K562 (cell line): ENCODE measurements around the gene STK25.

Experiments
- CTCF ChIP-seq, 3 experiments: IDR thresholded peaks in 2 of 3; conservative IDR thresholded peaks in 1 of 3; 2 replicates each; pipeline ENCODE4 v1.5.1; 2011 to 2012; ENCODE audit warnings: low read length in 3 of 3, mild to moderate bottlenecking in 3 of 3, control low read depth in 2 of 3, improper control_type of control experiment in 1 of 3, inconsistent platforms in 1 of 3, low read depth in 1 of 3, mixed read lengths in 1 of 3, moderate library complexity in 1 of 3; ENCODE audit not compliant: insufficient read depth in 2 of 3
- FOXP1 ChIP-seq: sonication (generic); formaldehyde crosslinking; IDR thresholded peaks from 2 replicates; pipeline ENCODE4 v1.8.0; 2022; ENCODE audit warnings: mild to moderate bottlenecking, missing genetic modification reagents
- MLX ChIP-seq, 2 experiments: fragments of 450-650 bp in 1 of 2; sonication (generic) in 1 of 2; formaldehyde crosslinking; conservative IDR thresholded peaks; 2 replicates each; pipeline versions ENCODE4 v1.4.0 to v1.8.1; 2020 to 2022; ENCODE audit warnings: mild to moderate bottlenecking in 1 of 2, missing genetic modification reagents in 1 of 2
- PTBP1 ChIP-seq: fragments of 200-400 bp; formaldehyde crosslinking; IDR thresholded peaks from 2 replicates; pipeline ENCODE4 v1.6.1; 2017; ENCODE audit warnings: low read depth, low read length
- TEAD2 ChIP-seq: fragments of 450-650 bp; IDR thresholded peaks from 2 replicates; pipeline ENCODE4 v1.6.1; 2016; ENCODE audit warnings: missing genetic modification characterization, control low read depth, missing compliant biosample characterization
- ZBTB26 ChIP-seq: fragments of 450-650 bp; formaldehyde crosslinking; IDR thresholded peaks from 2 replicates; pipeline ENCODE4 v1.4.0; 2022; ENCODE audit warnings: missing genetic modification characterization
- ZNF224 ChIP-seq: sonication (generic); formaldehyde crosslinking; IDR thresholded peaks from 2 replicates; pipeline ENCODE4 v1.8.0; 2022; ENCODE audit warnings: mild to moderate bottlenecking, missing genetic modification reagents
- ZNF232 ChIP-seq: sonication (generic); formaldehyde crosslinking; IDR thresholded peaks from 2 replicates; pipeline ENCODE4 v1.8.0; 2022; ENCODE audit warnings: mild to moderate bottlenecking, missing genetic modification reagents
- ZNF274 ChIP-seq: IDR thresholded peaks from 2 replicates; pipeline ENCODE4 v1.6.1; 2011; ENCODE audit warnings: low read depth, mild to moderate bottlenecking, low read length, moderate library complexity, borderline replicate concordance
- ZNF354B ChIP-seq: fragments of 250-450 bp; sonication (Bioruptor Pico); IDR thresholded peaks from 2 replicates; pipeline ENCODE4 v1.4.0; 2020
- ZNF512 ChIP-seq: IDR thresholded peaks from 2 replicates; pipeline ENCODE4 v1.6.1; 2016; ENCODE audit warnings: missing genetic modification characterization, missing compliant biosample characterization
- TF ChIP-seq, protein P1 (sequence below): fragments of 450-650 bp; IDR thresholded peaks from 2 replicates; pipeline ENCODE4 v1.7.0; 2016; ENCODE audit warnings: borderline replicate concordance
- TF ChIP-seq, protein P2 (sequence below): IDR thresholded peaks from 3 replicates; pipeline ENCODE4 v1.6.1; 2011; ENCODE audit warnings: borderline replicate concordance, mild to moderate bottlenecking; ENCODE audit not compliant: insufficient read length, insufficient read depth

GRCh38 chr2:241553981-241554380 is 45.6 kb upstream of the STK25 start:
- TF ChIP-seq ZNF354B (CRISPR knock-in tag) (no peak), FOXP1 (no peak), ZNF274 (no peak), ZNF224 (CRISPR knock-in tag) (no peak), CTCF (IDR thresholded peaks at IDR 0.05 in 2 of 3, conservative IDR thresholded peaks at IDR 0.05 in 1 of 3; ENCODE audit: insufficient read depth in 2 of 3, low read depth in 1 of 3, low read length in 3 of 3) (no peak), MLX (CRISPR knock-in tag; conservative IDR thresholded peaks at IDR 0.05) (no peak), PTBP1 (no peak), ZNF232 (CRISPR knock-in tag) (no peak), ZNF512 (tag) (no peak), ZBTB26 (no peak), TEAD2 (tag) (no peak)
- TF ChIP-seq, protein P1, sequence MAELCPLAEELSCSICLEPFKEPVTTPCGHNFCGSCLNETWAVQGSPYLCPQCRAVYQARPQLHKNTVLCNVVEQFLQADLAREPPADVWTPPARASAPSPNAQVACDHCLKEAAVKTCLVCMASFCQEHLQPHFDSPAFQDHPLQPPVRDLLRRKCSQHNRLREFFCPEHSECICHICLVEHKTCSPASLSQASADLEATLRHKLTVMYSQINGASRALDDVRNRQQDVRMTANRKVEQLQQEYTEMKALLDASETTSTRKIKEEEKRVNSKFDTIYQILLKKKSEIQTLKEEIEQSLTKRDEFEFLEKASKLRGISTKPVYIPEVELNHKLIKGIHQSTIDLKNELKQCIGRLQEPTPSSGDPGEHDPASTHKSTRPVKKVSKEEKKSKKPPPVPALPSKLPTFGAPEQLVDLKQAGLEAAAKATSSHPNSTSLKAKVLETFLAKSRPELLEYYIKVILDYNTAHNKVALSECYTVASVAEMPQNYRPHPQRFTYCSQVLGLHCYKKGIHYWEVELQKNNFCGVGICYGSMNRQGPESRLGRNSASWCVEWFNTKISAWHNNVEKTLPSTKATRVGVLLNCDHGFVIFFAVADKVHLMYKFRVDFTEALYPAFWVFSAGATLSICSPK, result no peak
- TF ChIP-seq, protein P2, sequence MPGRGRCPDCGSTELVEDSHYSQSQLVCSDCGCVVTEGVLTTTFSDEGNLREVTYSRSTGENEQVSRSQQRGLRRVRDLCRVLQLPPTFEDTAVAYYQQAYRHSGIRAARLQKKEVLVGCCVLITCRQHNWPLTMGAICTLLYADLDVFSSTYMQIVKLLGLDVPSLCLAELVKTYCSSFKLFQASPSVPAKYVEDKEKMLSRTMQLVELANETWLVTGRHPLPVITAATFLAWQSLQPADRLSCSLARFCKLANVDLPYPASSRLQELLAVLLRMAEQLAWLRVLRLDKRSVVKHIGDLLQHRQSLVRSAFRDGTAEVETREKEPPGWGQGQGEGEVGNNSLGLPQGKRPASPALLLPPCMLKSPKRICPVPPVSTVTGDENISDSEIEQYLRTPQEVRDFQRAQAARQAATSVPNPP, result no peak
